H1 (cell line): ENCODE data around the gene SPATS2. TPM values are rescaled to one million over a fixed set of nuclear protein-coding genes. Genes with fewer than 3 reads are reported as not detected.

ENCODE experiments used
- CTCF ChIA-PET: fragments of 300-600 bp; sonication (Branson Sonifier 250); formaldehyde crosslinking; loops from one replicate; lab custom pipeline; 2021; ENCODE audit not compliant: partially characterized antibody; lab: Charles Lee
- POLR2A ChIA-PET: fragments of 300-600 bp; sonication (Branson Sonifier 250); formaldehyde crosslinking; loops from one replicate; lab custom pipeline; 2021; ENCODE audit warnings: inconsistent platforms; ENCODE audit not compliant: partially characterized antibody; lab: Charles Lee
- DNase-seq, 2 experiments: peaks; one replicate each; pipeline versions ENCODE4 v3.0.0 to v3.0.0-alpha.2; 2010 to 2022; ENCODE audit warnings: low spot score in 2 of 2, low read depth in 1 of 2, mixed read lengths in 1 of 2
- FAIRE-seq: peaks from 2 replicates; lab custom pipeline; 2011; peaks lifted over from hg19 to GRCh38; lab: Jason Lieb, UNC
- H2AFZ ChIP-seq: 2 replicates; pipeline ENCODE4 v1.8.1; 2012; ENCODE audit warnings: low read length, inconsistent platforms
- H2AK5ac ChIP-seq: 2 replicates; pipeline ENCODE4 v1.6.1; 2013; ENCODE audit warnings: low read depth, low read length
- H2BK120ac ChIP-seq: replicated peaks from 2 replicates; pipeline ENCODE3; 2013; ENCODE audit warnings: low read depth, low read length, inconsistent platforms
- H2BK12ac ChIP-seq: 2 replicates; pipeline ENCODE4 v1.6.1; 2013; ENCODE audit warnings: low read depth, low read length
- H2BK15ac ChIP-seq: 2 replicates; pipeline ENCODE4 v1.6.1; 2013; ENCODE audit warnings: low read length
- H2BK20ac ChIP-seq: 2 replicates; pipeline ENCODE4 v1.6.1; 2013; ENCODE audit warnings: low read length
- H2BK5ac ChIP-seq: 2 replicates; pipeline ENCODE4 v1.6.1; 2013; ENCODE audit warnings: low read depth, low read length
- H3K14ac ChIP-seq: 2 replicates; pipeline ENCODE4 v1.6.1; 2013; ENCODE audit warnings: inconsistent platforms; ENCODE audit not compliant: insufficient read length
- H3K18ac ChIP-seq: 2 replicates; pipeline ENCODE4 v1.6.1; 2013; ENCODE audit warnings: low read length; ENCODE audit errors: extremely low read depth
- H3K23ac ChIP-seq: 2 replicates; pipeline ENCODE4 v1.6.1; 2013; ENCODE audit warnings: inconsistent platforms; ENCODE audit not compliant: insufficient read length
- H3K23me2 ChIP-seq: 2 replicates; pipeline ENCODE4 v1.6.1; 2013; ENCODE audit warnings: low read depth, low read length
- H3K27ac ChIP-seq: 2 replicates; pipeline ENCODE4 v1.6.1; 2011; ENCODE audit warnings: low read depth, low read length, inconsistent platforms
- H3K27me3 ChIP-seq, 4 experiments: replicated peaks in 1 of 4; 1 replicate in 1 of 4; 2 replicates in 3 of 4; pipeline versions ENCODE4 v1.6.1 to v1.8.1; 2011 to 2013; ENCODE audit warnings: low read length in 3 of 4, mild to moderate bottlenecking in 3 of 4, inconsistent platforms in 2 of 4, mixed read lengths in 2 of 4, moderate library complexity in 1 of 4; ENCODE audit not compliant: control insufficient read depth in 3 of 4, insufficient read depth in 3 of 4; ENCODE audit errors: extremely low read depth in 1 of 4
- H3K36me3 ChIP-seq, 4 experiments: 2 replicates each; pipeline versions ENCODE4 v1.6.1 to v1.8.1; 2011 to 2013; ENCODE audit warnings: mild to moderate bottlenecking in 4 of 4, low read length in 3 of 4, moderate library complexity in 2 of 4, control low read depth in 1 of 4, inconsistent platforms in 1 of 4; ENCODE audit not compliant: insufficient read depth in 4 of 4, control insufficient read depth in 2 of 4
- H3K4ac ChIP-seq: replicated peaks from 2 replicates; pipeline ENCODE3; 2013; ENCODE audit warnings: low read length, low read depth, mixed read lengths, inconsistent platforms; ENCODE audit not compliant: insufficient read length
- H3K4me1 ChIP-seq, 4 experiments: replicated peaks in 1 of 4; 1 replicate in 1 of 4; 2 replicates in 3 of 4; pipeline versions ENCODE4 v1.6.1 to v1.8.1; 2011 to 2013; ENCODE audit warnings: low read length in 3 of 4, inconsistent platforms in 2 of 4, mixed read lengths in 1 of 4; ENCODE audit not compliant: insufficient read depth in 4 of 4, control insufficient read depth in 3 of 4
- H3K4me2 ChIP-seq, 2 experiments: 2 replicates each; pipeline versions ENCODE4 v1.6.1 to v1.8.1; 2011 to 2013; ENCODE audit warnings: low read depth in 2 of 2, low read length in 2 of 2, control low read depth in 1 of 2, inconsistent platforms in 1 of 2, mild to moderate bottlenecking in 1 of 2; ENCODE audit not compliant: insufficient read depth in 1 of 2
- H3K4me3 ChIP-seq, 4 experiments: fragments of 200-600, 300-600 bp in 1 of 4; sonication (generic), shearing (Covaris generic), sonication (Bioruptor Twin) in 1 of 4; 2 replicates each; pipeline versions ENCODE4 v1.5.1 to v1.8.1; 2011 to 2016; ENCODE audit warnings: low read length in 4 of 4, low read depth in 3 of 4, control low read depth in 2 of 4, inconsistent platforms in 2 of 4, mild to moderate bottlenecking in 2 of 4, mixed read lengths in 1 of 4, moderate library complexity in 1 of 4; ENCODE audit not compliant: insufficient read depth in 2 of 4; ENCODE audit errors: extremely low read depth in 1 of 4
- H3K56ac ChIP-seq: replicated peaks from 2 replicates; pipeline ENCODE3; 2013; ENCODE audit warnings: low read depth, mild to moderate bottlenecking, mixed read lengths, low read length, inconsistent platforms; ENCODE audit not compliant: insufficient read length
- H3K79me1 ChIP-seq: 2 replicates; pipeline ENCODE4 v1.6.1; 2013; ENCODE audit warnings: low read depth, low read length, control low read depth
- H3K79me2 ChIP-seq, 2 experiments: 2 replicates each; pipeline versions ENCODE4 v1.6.1 to v1.8.1; 2012 to 2013; ENCODE audit warnings: low read length in 2 of 2, mild to moderate bottlenecking in 2 of 2, inconsistent platforms in 1 of 2; ENCODE audit not compliant: insufficient read depth in 2 of 2, control insufficient read depth in 1 of 2
- H3K9ac ChIP-seq, 4 experiments: replicated peaks in 1 of 4; 1 replicate in 1 of 4; 2 replicates in 3 of 4; pipeline versions ENCODE4 v1.6.1 to v1.8.1; 2011 to 2013; ENCODE audit warnings: low read depth in 3 of 4, low read length in 3 of 4, control low read depth in 2 of 4, mild to moderate bottlenecking in 2 of 4, moderate library complexity in 2 of 4, inconsistent platforms in 1 of 4; ENCODE audit errors: extremely low read depth in 1 of 4
- H3K9me3 ChIP-seq, 2 experiments: 2 replicates each; pipeline versions ENCODE4 v1.6.1 to v1.8.1; 2012 to 2013; ENCODE audit warnings: mild to moderate bottlenecking in 2 of 2, moderate library complexity in 2 of 2, control low read depth in 1 of 2, inconsistent platforms in 1 of 2, low read depth in 1 of 2, low read length in 1 of 2, mixed read lengths in 1 of 2; ENCODE audit not compliant: insufficient read depth in 2 of 2
- H4K20me1 ChIP-seq, 2 experiments: replicated peaks in 1 of 2; 2 replicates each; pipeline versions ENCODE3 to v1.8.1; 2011 to 2013; ENCODE audit warnings: inconsistent platforms in 2 of 2, low read length in 2 of 2, mild to moderate bottlenecking in 1 of 2; ENCODE audit not compliant: insufficient read depth in 2 of 2, control insufficient read depth in 1 of 2
- H4K5ac ChIP-seq: 2 replicates; pipeline ENCODE4 v1.6.1; 2013; ENCODE audit warnings: low read length, low read depth, mixed read lengths, inconsistent platforms; ENCODE audit not compliant: insufficient read length
- H4K8ac ChIP-seq: 2 replicates; pipeline ENCODE4 v1.8.0; 2013; ENCODE audit warnings: mild to moderate bottlenecking, moderate library complexity, low read length, inconsistent platforms; ENCODE audit not compliant: insufficient read depth; ENCODE audit errors: extremely low read depth
- H4K91ac ChIP-seq: replicated peaks from 2 replicates; pipeline ENCODE3; 2013; ENCODE audit warnings: low read length, mixed read lengths, inconsistent platforms; ENCODE audit not compliant: insufficient read length
- BCL11A ChIP-seq, 2 experiments: IDR thresholded peaks; one replicate each; pipeline ENCODE4 v1.6.1; 2011; ENCODE audit warnings: low read depth in 2 of 2, low read length in 2 of 2, mild to moderate bottlenecking in 2 of 2
- CREB1 ChIP-seq: IDR thresholded peaks from 2 replicates; pipeline ENCODE4 v1.6.1; 2012; ENCODE audit warnings: inconsistent platforms
- GABPA ChIP-seq: IDR thresholded peaks from 2 replicates; pipeline ENCODE4 v1.6.1; 2011; ENCODE audit warnings: mild to moderate bottlenecking, low read length, moderate library complexity, borderline replicate concordance; ENCODE audit not compliant: insufficient read depth
- HDAC2 ChIP-seq, 2 experiments: fragments of 300-600 bp in 1 of 2; sonication (generic) in 1 of 2; IDR thresholded peaks; 2 replicates each; pipeline ENCODE4 v1.6.1; 2011 to 2012; ENCODE audit warnings: low read depth in 2 of 2, low read length in 2 of 2, mild to moderate bottlenecking in 2 of 2, moderate library complexity in 2 of 2, borderline replicate concordance in 1 of 2, inconsistent platforms in 1 of 2
- JUN ChIP-seq: IDR thresholded peaks from 2 replicates; pipeline ENCODE4 v1.6.1; 2011; ENCODE audit warnings: low read depth, mild to moderate bottlenecking, improper control_type of control experiment, low read length
- JUND ChIP-seq: IDR thresholded peaks from 2 replicates; pipeline ENCODE4 v1.6.1; 2011; ENCODE audit warnings: mild to moderate bottlenecking, improper control_type of control experiment, low read length
- KDM1A ChIP-seq: fragments of 200-600, 300-600 bp; sonication (generic); IDR thresholded peaks from 2 replicates; pipeline ENCODE4 v1.7.1; 2016; ENCODE audit warnings: mild to moderate bottlenecking, low read length, borderline replicate concordance
- MAFK ChIP-seq: IDR thresholded peaks from 2 replicates; pipeline ENCODE4 v1.6.1; 2012; ENCODE audit warnings: low read depth, mild to moderate bottlenecking, improper control_type of control experiment, low read length
- SAP30 ChIP-seq: fragments of 300-600 bp; sonication (generic); IDR thresholded peaks from 2 replicates; pipeline ENCODE4 v1.7.1; 2012; ENCODE audit warnings: low read length, moderate library complexity, mild to moderate bottlenecking, inconsistent platforms; ENCODE audit not compliant: insufficient read depth, insufficient replicate concordance
- SUZ12 ChIP-seq: fragments of 200-600 bp; sonication (generic); IDR thresholded peaks from 2 replicates; pipeline ENCODE4 v1.6.1; 2012; ENCODE audit warnings: mild to moderate bottlenecking, inconsistent platforms, low read length, moderate library complexity, mixed read lengths
- WGBS, 2 experiments: shearing (Covaris generic) in 1 of 2; methylation state at CpG; one replicate each; pipeline versions ENCODE4 v1.1.6 to v1.1.7; 2013 to 2015; ENCODE audit warnings: low lambda C conversion rate in 2 of 2, mixed read lengths in 2 of 2, inconsistent platforms in 1 of 2, low coverage in 1 of 2, missing lambda C conversion rate in 1 of 2; ENCODE audit not compliant: insufficient replicate concordance in 2 of 2, insufficient coverage in 1 of 2, insufficient read length in 1 of 2; ENCODE audit errors: extremely low coverage in 1 of 2, missing lambda C conversion rate in 1 of 2; 5-methylcytosine and 5-hydroxymethylcytosine counted together
- polyA plus RNA-seq, 7 experiments: library from polyadenylated mRNA; depleted of rRNA in 3 of 7; stranded (reverse) in 5 of 7; unstranded in 2 of 7; fragments of >200 nt in 5 of 7; fragments of 200-250 nt in 2 of 7; gene quantifications; 1 replicate in 5 of 7; 2 replicates in 1 of 7; 4 replicates in 1 of 7; pipeline versions ENCODE4 v1.2.1 to v1.2.3, GENCODE V29; 2011 to 2013; ENCODE audit warnings: missing spikeins in 2 of 7, mixed read lengths in 2 of 7
- total RNA-seq: library from RNA; stranded (reverse); fragmentation: NEBNext Ultra II Directional; extraction: Animal tissue kit (Norgen Biotek cat#: 25700); gene quantifications from 2 replicates; pipeline ENCODE4 v1.2.1, GENCODE V29; 2021
- TF ChIP-seq, protein P1 (sequence below): IDR thresholded peaks from 2 replicates; pipeline ENCODE4 v1.6.1; 2011; ENCODE audit warnings: low read depth, mild to moderate bottlenecking, low read length; ENCODE audit not compliant: insufficient read depth

Gene SPATS2
- total and polyA plus RNA-seq, 2 of the 8 experiments (the other 6 are each of a cell fraction or from before 2014, with no cell fraction given), result 19.2 to 24.5 TPM

- no peak overlapping the region for H3K4me3 ChIP-seq
- H2BK12ac ChIP-seq, result no peak overlapping the region
- H3K9me3 ChIP-seq, result no peaks in the 10 kb centered on the region
- no peak overlapping the region for H2BK120ac ChIP-seq
- no peak overlapping the region for H4K5ac ChIP-seq
- TF ChIP-seq HDAC2 (IDR thresholded peaks at IDR 0.05; ENCODE audit: borderline replicate concordance in 1 of 2, low read depth in 2 of 2, low read length in 2 of 2), result no peak
- no peak for TF ChIP-seq BCL11A (IDR thresholded peaks at IDR 0.05; ENCODE audit: low read depth in 2 of 2, low read length in 2 of 2)
- no peak for TF ChIP-seq KDM1A
- no peak for TF ChIP-seq GABPA
- TF ChIP-seq MAFK, result no peak
- TF ChIP-seq JUN, result no peak
- TF ChIP-seq, protein P1, sequence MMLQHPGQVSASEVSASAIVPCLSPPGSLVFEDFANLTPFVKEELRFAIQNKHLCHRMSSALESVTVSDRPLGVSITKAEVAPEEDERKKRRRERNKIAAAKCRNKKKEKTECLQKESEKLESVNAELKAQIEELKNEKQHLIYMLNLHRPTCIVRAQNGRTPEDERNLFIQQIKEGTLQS, result no peak
- no peak for TF ChIP-seq SAP30
- no peak for TF ChIP-seq JUND
- TF ChIP-seq CREB1, result no peak
- no peak for TF ChIP-seq SUZ12
- 93% methylated on average over 10 of the region's 12 CpGs; no CpG with 5 or more reads in 1 of the 2 experiments for WGBS, 2 experiments
- peak overlapping the region; percentile 12; the same call in 1 of the 2 replicates for H4K8ac ChIP-seq
- no peak overlapping the region for H2BK20ac ChIP-seq
- H3K4me1 ChIP-seq, result no peaks in the 10 kb centered on the region; a peak in 1 of 7 replicates
- no peak overlapping the region for H2AK5ac ChIP-seq
- H3K27me3 ChIP-seq, result peaks cover 0 to 2% (median 0%) of the 10 kb centered on the region in 4 experiments; a peak in 2 of 7 replicates
- no peaks in the 10 kb centered on the region for H3K23me2 ChIP-seq
- DNase-seq (no peak), FAIRE-seq (no peak)
- H2BK15ac ChIP-seq, result no peak overlapping the region
- CTCF ChIA-PET, result interaction anchor here (1.1 to 14.0 kb wide), 11 partner anchors 8 to 214 kb away, joined by 3 to 171 read pairs (median 4); partner anchors contain the start of gene MCRS1
- no peak overlapping the region for H3K18ac ChIP-seq
- H3K79me2 ChIP-seq, result no peaks in the 10 kb centered on the region
- no peak overlapping the region for H3K9ac ChIP-seq
- no peak overlapping the region for H3K4me2 ChIP-seq
- no peak overlapping the region for H2BK5ac ChIP-seq
- H3K36me3 ChIP-seq, result peaks cover 14 to 37% (median 23%) of the 10 kb centered on the region in 4 experiments; a peak in 6 of 8 replicates
- peaks cover 0 to 5% of the 10 kb centered on the region in 2 experiments for H4K20me1 ChIP-seq
- no peaks in the 10 kb centered on the region for H3K79me1 ChIP-seq
- H3K23ac ChIP-seq, result no peak overlapping the region
- no peak overlapping the region for H2AFZ ChIP-seq
- no peak overlapping the region for H3K27ac ChIP-seq
- no peak overlapping the region for H3K56ac ChIP-seq
- H4K91ac ChIP-seq, result no peak overlapping the region
- H3K14ac ChIP-seq, result no peak overlapping the region
- H3K4ac ChIP-seq, result no peak overlapping the region
- POLR2A ChIA-PET, result interaction anchor here (0.5 to 3.3 kb wide), 8 partner anchors 8 to 244 kb away, joined by 3 to 12 read pairs (median 5); partner anchors contain the start of genes MCRS1 and SPATS2
Observed at GRCh38 chr12:49556391-49557186, 189.3 kb downstream of the SPATS2 start.
